Activated T-cell treated with anti-CD3 and anti-CD28 coated beads, Interleukin-2, amount 50 U/mL, for 24 hours (primary cell): ENCODE data around the gene BLACAT1.
"Not testable (repeated sequence)": the region's sequence is repeated elsewhere in the genome, so short reads cannot be mapped to it uniquely, and the experiment has no call there.

Experiments
- DNase-seq: peaks from one replicate; pipeline ENCODE4 v3.0.0-alpha.2; 2020
- H3K27ac Mint-ChIP-seq: 2 replicates; pipeline ENCODE4 v1.8.0; 2020; ENCODE audit warnings: mild to moderate bottlenecking, mixed read lengths
- H3K27me3 Mint-ChIP-seq: 2 replicates; pipeline ENCODE4 v1.8.0; 2020; ENCODE audit warnings: mixed read lengths
- H3K36me3 Mint-ChIP-seq: 2 replicates; pipeline ENCODE4 v1.8.0; 2020; ENCODE audit warnings: low read depth, mixed read lengths
- H3K4me1 Mint-ChIP-seq: 2 replicates; pipeline ENCODE4 v1.8.0; 2020; ENCODE audit warnings: low read depth, mixed read lengths
- H3K4me3 Mint-ChIP-seq: 2 replicates; pipeline ENCODE4 v1.8.0; 2020; ENCODE audit warnings: mild to moderate bottlenecking, moderate library complexity, mixed read lengths
- H3K9me3 Mint-ChIP-seq: 2 replicates; pipeline ENCODE4 v1.8.0; 2020; ENCODE audit warnings: mixed read lengths

The BLACAT1 gene

DNA sequence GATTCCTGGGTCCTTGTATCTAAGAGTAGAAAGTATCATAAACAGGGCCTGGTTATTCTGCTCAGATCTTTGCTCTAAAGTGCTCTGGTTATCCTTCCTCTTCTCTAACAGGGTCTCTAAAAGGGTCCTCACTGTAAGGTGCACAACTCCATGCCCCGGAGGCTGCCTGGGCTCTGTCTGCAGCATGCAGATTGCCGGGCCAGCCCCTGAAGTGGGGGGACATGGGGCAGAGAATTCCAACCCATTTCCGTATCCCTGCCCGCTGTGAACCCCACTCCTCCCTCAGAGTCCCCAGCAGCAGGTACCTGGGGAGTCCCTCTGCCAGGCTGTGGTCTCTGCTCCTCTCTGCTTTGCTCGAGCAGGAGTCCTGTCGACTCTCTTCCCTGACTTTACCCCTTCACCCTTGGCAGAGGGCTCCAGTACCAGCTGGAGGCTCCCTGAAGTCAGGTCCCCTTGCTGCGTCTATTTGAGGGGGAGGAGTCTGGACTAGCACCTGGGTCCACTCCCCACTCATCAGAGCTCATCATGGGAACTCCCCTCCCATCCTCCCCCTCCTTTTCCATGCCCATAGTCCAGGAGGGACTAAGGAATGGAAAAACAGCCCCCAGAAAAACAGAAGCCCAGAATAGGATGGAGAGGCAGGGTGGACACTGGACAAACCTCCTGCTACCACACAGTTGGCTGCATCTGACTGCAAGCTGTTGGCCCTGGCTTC lies 12.1 kb downstream of the BLACAT1 start:
- peaks cover 25% of the 10 kb centered on the region for H3K4me1 Mint-ChIP-seq
- no peak overlapping the region for H3K27ac Mint-ChIP-seq
- H3K36me3 Mint-ChIP-seq = no peaks in the 10 kb centered on the region
- H3K4me3 Mint-ChIP-seq = no peak overlapping the region
- H3K27me3 Mint-ChIP-seq = no peaks in the 10 kb centered on the region
- no peak for DNase-seq
- no peaks in the 10 kb centered on the region for H3K9me3 Mint-ChIP-seq

DNA sequence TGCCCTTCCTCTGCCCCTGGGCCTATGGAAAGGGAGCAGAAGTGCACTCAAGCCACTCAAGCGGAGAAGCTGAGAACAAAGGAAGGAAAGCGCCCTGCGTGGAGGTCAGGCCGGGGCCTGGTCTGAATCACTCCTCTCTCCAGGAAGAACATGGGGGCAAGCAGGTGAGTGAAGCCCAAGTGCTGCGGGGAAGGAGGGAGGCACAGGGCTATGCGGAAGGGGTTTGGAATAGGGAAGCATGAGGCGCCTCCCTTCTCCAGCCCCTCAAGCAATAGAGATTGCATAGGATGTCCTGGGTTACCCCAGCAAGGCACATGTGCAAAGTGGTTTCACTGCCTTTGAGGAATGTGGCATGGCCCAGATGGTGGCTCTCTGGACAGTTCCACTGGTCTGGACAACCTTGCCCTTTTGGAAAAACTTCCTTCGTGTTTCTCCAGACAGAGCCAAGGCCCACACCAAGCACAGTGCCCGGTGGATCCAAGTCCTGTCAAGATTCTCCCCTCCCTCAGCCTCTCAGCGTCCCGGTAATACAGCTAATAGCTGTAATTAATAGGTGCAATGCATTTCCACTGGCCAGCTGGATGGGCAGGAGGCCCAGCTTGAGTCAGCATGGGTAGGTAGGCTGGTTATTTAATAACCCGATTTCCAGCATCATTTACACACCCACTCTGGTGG lies 13.7 kb downstream of the BLACAT1 start:
- Mint-ChIP-seq H3K4me1 (peaks cover 25% of the 10 kb centered on the region), H3K4me3 (no peak overlapping the region), H3K27ac (no peak overlapping the region), H3K9me3 (no peaks in the 10 kb centered on the region), H3K27me3 (no peaks in the 10 kb centered on the region), H3K36me3 (no peaks in the 10 kb centered on the region)
- DNase-seq = no peak

DNA sequence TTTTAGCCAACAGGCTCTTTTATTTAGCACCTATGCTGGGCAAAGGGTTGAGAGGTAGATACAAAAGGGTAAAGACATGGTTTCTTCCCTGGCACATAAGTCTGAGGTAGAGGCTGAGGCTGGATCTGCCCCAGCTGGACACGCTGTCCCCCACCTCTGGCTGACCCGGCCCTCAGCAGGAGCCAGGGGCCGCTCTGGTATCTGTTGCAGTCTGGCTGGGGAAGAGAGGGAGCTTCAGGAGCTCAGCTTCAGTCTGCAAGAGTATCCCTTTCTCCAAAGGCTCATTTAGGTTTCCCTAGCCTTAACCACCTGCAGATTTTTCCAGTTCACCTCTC lies 14.2 kb downstream of the BLACAT1 start:
- no peak overlapping the region for H3K4me3 Mint-ChIP-seq

GRCh38 chr1:205441318-205441633 lies 14.6 kb downstream of the BLACAT1 start:
- H3K4me1 Mint-ChIP-seq = peaks cover 25% of the 10 kb centered on the region
- DNase-seq = no peak
- H3K4me3 Mint-ChIP-seq = peak overlapping the region; percentile 76
- no peaks in the 10 kb centered on the region for H3K27me3 Mint-ChIP-seq
- H3K27ac Mint-ChIP-seq = peak overlapping the region; percentile 92
- no peaks in the 10 kb centered on the region for H3K9me3 Mint-ChIP-seq
- no peaks in the 10 kb centered on the region for H3K36me3 Mint-ChIP-seq

More for the DNA sequence above, 14.2 kb downstream of the BLACAT1 start:
- Mint-ChIP-seq H3K27me3 (no peaks in the 10 kb centered on the region), H3K4me1 (peaks cover 25% of the 10 kb centered on the region), H3K36me3 (no peaks in the 10 kb centered on the region), H3K27ac (peak overlapping the region; percentile 92), H3K9me3 (no peaks in the 10 kb centered on the region)
- no peak for DNase-seq

GRCh38 chr1:205440476-205441317 lies 15.1 kb downstream of the BLACAT1 start:
- peak; percentile 79 for DNase-seq
- Mint-ChIP-seq H3K27me3 (no peaks in the 10 kb centered on the region), H3K4me3 (peak overlapping the region; percentile 76), H3K4me1 (peaks cover 25% of the 10 kb centered on the region), H3K9me3 (no peaks in the 10 kb centered on the region), H3K27ac (peak overlapping the region; percentile 92), H3K36me3 (no peaks in the 10 kb centered on the region)

DNA sequence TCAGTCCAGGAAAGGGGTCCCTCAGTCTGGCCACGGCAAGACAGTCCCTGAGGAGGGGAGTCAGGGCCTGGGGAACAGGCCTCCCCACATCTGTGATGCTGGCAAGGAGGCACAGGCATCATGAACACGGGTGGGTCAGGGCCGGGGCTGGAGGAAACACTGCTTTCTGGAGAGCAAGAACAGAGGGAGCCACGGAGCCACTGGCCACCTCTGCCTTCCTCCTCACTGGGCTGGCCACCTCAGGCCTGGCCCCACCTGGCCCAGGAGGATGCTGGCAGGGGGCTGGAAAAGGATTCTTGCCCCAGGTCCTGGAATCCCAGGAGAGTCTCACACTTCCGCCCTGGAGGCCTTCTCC lies 15.7 kb downstream of the BLACAT1 start:
- Mint-ChIP-seq H3K27ac (peak overlapping the region; percentile 92), H3K27me3 (peaks cover 4% of the 10 kb centered on the region), H3K36me3 (no peaks in the 10 kb centered on the region), H3K9me3 (no peaks in the 10 kb centered on the region), H3K4me1 (peaks cover 25% of the 10 kb centered on the region), H3K4me3 (peak overlapping the region; percentile 76)
- DNase-seq = no peak

DNA sequence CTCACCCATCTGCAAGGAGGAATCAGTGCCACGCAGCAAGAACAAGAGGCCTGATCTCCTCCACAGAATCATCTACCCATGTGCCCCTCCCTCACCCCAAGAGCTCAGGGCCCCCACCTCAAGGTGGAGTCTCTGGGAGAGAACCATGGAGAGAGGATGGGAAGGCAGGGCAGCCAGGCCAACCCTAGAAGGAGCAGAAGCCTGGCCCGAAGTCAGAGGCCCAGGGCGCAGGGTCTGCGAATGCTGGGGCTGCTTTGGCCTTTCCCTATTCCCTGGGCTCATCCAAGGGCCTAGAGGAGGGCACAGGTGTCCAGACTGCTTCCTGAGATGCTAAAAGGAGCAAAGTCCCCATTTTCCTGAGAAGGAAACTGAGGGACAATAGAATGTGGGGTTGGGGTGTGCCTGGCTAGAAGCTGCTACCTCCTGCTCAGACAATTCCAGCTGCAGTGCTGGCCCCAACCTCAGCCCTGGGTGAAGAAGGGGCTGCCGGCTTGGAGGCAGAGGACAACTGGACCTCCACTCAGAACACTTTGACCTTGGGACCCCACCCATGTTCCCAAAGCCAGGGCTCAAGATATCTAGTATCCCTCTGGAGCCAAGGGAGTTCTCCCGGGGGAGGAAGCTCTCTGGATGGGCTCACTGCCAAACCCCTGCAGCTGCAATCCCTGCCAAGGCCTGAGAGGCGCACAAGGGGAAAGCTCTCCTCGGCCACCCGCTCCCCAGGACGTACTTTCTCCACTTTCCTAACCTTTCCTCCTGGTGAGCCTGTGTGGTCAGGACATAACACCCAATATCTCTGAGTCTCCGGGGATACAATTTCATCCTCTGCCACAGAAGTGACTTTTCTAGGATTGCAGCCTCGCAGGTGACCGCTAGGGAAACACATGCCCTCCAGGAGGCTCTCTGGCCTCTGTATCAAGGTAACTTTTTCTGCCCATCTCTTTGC lies 17.4 kb downstream of the BLACAT1 start:
- DNase-seq = no peak
- no peak overlapping the region for H3K27ac Mint-ChIP-seq
- H3K4me1 Mint-ChIP-seq = peaks cover 25% of the 10 kb centered on the region

GRCh38 chr1:205437570-205437969 lies 18.3 kb downstream of the BLACAT1 start:
- Mint-ChIP-seq H3K4me3 (no peak overlapping the region), H3K4me1 (peaks cover 25% of the 10 kb centered on the region)

More for the DNA sequence above, 17.4 kb downstream of the BLACAT1 start:
- H3K4me3 Mint-ChIP-seq = no peak overlapping the region
- H3K36me3 Mint-ChIP-seq = no peaks in the 10 kb centered on the region
- H3K9me3 Mint-ChIP-seq = no peaks in the 10 kb centered on the region
- H3K27me3 Mint-ChIP-seq = peaks cover 5% of the 10 kb centered on the region

GRCh38 chr1:205436776-205437410 lies 19.0 kb downstream of the BLACAT1 start:
- H3K27ac Mint-ChIP-seq = no peak overlapping the region
- H3K4me1 Mint-ChIP-seq = peaks cover 24% of the 10 kb centered on the region
- no peak for DNase-seq
- H3K4me3 Mint-ChIP-seq = no peak overlapping the region
- H3K9me3 Mint-ChIP-seq = no peaks in the 10 kb centered on the region
- no peaks in the 10 kb centered on the region for H3K36me3 Mint-ChIP-seq
- H3K27me3 Mint-ChIP-seq = peaks cover 5% of the 10 kb centered on the region

More at GRCh38 chr1:205437570-205437969, 18.3 kb downstream of the BLACAT1 start:
- Mint-ChIP-seq H3K27me3 (peaks cover 5% of the 10 kb centered on the region), H3K36me3 (no peaks in the 10 kb centered on the region), H3K27ac (no peak overlapping the region), H3K9me3 (no peaks in the 10 kb centered on the region)
- no peak for DNase-seq

- H3K27me3 Mint-ChIP-seq = peaks cover 5% of the 10 kb centered on the region
- H3K27ac Mint-ChIP-seq = no peak overlapping the region
- no peak for DNase-seq
- H3K9me3 Mint-ChIP-seq = no peaks in the 10 kb centered on the region
- H3K4me3 Mint-ChIP-seq = no peak overlapping the region
- peaks cover 19% of the 10 kb centered on the region for H3K4me1 Mint-ChIP-seq
- H3K36me3 Mint-ChIP-seq = no peaks in the 10 kb centered on the region
Observed at GRCh38 chr1:205435578-205436573, 20.0 kb downstream of the BLACAT1 start.

- H3K27me3 Mint-ChIP-seq = peaks cover 5% of the 10 kb centered on the region
- no peak overlapping the region for H3K27ac Mint-ChIP-seq
- no peaks in the 10 kb centered on the region for H3K9me3 Mint-ChIP-seq
- H3K36me3 Mint-ChIP-seq = no peaks in the 10 kb centered on the region
- no peak for DNase-seq
- no peak overlapping the region for H3K4me3 Mint-ChIP-seq
- H3K4me1 Mint-ChIP-seq = peaks cover 11% of the 10 kb centered on the region
Observed at GRCh38 chr1:205434738-205435137, 21.1 kb downstream of the BLACAT1 start.

- not testable (repeated sequence) for DNase-seq
Observed at GRCh38 chr1:205432692-205433091, 23.2 kb downstream of the BLACAT1 start.

GRCh38 chr1:205432116-205432515 lies 23.7 kb downstream of the BLACAT1 start:
- no peak overlapping the region for H3K4me3 Mint-ChIP-seq
- H3K36me3 Mint-ChIP-seq = no peaks in the 10 kb centered on the region
- no peaks in the 10 kb centered on the region for H3K9me3 Mint-ChIP-seq
- no peak for DNase-seq
- peaks cover 8% of the 10 kb centered on the region for H3K4me1 Mint-ChIP-seq
- no peak overlapping the region for H3K27ac Mint-ChIP-seq
- H3K27me3 Mint-ChIP-seq = peaks cover 5% of the 10 kb centered on the region

More at GRCh38 chr1:205432692-205433091, 23.2 kb downstream of the BLACAT1 start:
- not testable (repeated sequence) for H3K27me3 Mint-ChIP-seq, H3K36me3 Mint-ChIP-seq, H3K27ac Mint-ChIP-seq, H3K4me1 Mint-ChIP-seq, H3K4me3 Mint-ChIP-seq, H3K9me3 Mint-ChIP-seq
